Measurements from ENCODE around the gene SUN1. TPM values are rescaled to one million over a fixed set of nuclear protein-coding genes. Genes with fewer than 3 reads are reported as not detected.
"Not testable (repeated sequence)": the region's sequence is repeated elsewhere in the genome, so short reads cannot be mapped to it uniquely, and the experiment has no call there.

SUN1 gene
- total RNA-seq, 1 experiment from 2014 or later = 130 TPM

DNA sequence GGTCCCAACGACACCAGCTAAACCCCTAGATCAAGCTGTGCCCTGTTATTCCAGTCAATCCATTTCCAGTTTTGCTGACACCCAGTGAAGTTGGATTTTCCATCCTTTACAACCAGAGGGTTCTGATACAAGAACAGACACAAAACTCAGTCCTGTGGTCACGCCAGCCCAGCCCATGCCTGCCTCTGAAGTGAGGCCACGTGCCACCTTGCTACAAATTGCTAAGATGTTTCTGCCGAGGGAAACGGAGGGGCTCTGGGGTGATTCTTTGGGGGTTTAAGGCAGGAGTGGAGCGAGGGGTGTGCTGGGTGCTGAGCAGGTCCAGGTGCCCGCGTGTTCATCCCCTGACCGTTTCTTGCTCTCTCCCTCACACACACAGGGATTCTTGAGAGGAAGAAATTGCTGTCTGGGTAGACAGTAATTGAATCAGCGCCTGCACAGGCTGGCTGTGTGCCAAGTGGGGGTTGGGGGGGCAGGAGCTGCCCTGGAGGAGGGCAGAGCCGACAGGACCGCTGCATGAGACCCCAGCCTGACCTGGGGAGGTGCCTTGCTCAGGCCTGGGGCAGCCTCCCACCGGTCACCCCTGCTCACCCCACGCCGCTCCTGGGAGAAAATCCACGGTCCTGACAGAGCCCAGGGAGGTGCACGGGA, 84.1 kb downstream of the SUN1 start:
- DNase-seq (ENCODE audit: low read depth) = no peak

DNA sequence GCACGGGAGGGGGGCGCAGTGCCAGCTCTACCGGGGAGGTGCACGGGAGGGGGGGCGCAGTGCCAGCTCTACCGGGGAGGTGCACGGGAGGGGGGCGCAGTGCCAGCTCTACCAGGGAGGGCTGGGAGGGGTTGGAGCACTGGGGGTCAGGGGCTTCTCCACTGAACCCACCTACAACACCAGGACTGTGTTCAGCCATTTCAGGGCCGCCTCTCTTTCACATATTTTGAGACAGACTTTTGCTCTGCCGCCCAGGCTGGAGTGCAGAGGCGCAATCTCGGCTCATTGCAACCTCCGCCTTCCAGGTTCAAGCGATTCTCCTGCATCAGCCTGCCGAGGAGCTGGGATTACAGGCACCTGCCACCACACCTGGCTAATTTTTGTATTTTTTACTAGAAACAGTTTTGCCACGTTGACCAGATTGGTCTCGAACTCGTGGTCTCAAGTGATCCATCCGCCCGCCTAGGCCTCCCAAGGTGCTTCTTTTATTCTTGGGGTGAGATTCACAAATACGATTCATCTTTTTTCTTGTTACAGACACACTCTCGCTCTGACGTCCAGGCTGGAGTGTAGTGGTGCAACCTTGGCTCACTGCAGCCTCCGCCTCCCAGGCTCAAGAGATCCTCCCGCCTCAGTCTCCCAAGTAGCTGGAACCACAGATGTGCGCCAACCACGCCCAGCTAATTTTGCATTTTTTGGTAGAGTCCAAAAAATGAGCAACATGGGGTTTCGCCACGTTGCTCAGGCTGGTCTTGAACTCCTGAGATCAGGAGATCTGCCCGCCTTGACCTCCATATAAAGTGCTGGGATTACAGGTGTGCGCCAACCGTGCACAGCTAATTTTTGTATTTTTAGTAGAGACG, 85.2 kb downstream of the SUN1 start:
- no peak for DNase-seq (ENCODE audit: low read depth)

DNA sequence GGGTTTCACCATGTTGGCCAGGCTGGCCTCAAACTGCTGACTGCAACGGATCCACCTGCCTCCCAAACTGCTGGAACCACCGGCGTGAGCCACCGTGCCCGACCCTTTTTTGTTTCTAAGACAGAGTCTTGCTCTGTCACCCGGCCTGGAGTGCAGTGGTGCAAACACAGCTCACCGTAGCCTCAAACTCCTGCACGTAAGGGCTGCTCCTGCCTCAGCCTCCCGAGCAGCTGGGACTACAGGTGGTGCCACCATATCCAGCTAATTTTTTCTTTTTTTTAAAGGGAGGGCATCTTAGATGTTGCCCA, 85.8 kb downstream of the SUN1 start:
- DNase-seq (ENCODE audit: low read depth) = no peak

DNA sequence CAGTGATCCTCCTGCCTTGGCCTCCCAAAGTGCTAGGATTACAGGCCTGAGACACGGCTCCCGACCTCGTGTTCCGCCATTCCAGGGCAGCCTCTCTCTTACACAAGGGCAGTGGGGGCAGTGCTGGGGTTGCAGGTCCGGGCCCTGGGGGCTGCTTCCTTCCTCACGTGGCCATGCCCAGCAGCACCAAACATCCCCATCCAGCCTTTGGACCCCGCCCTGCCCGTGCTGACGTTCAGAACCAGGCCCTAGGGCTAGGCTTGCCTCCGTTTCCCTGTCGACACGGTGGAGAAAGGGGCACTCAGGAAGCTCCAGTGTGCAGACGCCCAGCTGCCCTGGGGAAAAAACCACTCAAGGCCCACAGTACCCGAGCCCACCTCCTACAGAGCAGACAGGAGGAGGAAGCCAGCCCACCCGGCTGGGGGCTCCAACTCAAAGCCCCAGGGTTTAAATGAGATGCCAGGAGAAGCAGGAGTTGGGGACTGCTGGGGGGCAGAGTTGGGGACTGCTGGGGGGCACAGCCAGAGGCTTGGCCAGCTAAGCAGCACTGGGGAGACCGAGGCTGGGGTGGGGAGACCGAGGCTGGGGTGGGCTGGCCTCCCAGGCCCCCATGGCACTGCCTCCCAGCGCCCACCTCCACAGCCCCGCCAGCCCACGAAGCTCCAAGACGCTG, 86.3 kb downstream of the SUN1 start:
- no peak for DNase-seq (ENCODE audit: low read depth)

DNA sequence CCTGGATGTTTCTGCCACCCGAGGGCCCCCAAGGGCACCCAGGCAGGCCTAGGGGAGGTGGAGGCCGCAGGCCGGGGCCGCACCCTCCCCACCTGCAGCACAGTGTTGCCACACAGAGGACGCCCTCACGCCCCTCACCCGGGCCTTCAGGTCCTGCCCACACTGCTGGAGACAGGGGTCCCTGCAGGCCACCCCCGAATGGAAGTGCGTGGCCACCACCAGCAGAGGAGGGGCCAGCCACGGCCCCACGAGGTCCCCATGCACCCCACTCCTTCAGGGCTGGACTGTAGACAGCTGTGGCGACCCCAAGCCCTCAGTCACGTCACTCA, 86.8 kb downstream of the SUN1 start:
- DNase-seq (ENCODE audit: low read depth) = no peak

DNA sequence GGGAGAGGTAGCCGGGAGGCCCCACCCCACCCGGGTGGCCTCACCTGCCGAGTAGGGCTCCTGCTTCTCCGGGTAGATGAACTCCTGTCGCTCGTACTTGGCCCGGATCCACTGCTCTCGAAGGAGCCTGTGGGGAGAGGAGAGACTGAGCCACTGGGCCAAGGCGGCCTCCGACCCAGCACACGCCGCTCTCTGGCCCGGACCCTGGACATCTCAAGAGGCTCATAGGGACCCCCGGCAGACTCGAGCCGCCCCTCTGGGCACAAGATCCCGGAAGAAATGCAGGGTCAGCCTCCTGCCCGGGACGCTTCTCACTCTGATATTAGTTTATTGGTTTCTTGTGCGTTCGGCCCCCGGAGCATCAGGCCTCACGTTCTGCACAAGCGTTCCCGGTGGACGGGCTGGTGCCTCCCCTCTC, 87.7 kb downstream of the SUN1 start:
- no peak for DNase-seq (ENCODE audit: low read depth)

DNA sequence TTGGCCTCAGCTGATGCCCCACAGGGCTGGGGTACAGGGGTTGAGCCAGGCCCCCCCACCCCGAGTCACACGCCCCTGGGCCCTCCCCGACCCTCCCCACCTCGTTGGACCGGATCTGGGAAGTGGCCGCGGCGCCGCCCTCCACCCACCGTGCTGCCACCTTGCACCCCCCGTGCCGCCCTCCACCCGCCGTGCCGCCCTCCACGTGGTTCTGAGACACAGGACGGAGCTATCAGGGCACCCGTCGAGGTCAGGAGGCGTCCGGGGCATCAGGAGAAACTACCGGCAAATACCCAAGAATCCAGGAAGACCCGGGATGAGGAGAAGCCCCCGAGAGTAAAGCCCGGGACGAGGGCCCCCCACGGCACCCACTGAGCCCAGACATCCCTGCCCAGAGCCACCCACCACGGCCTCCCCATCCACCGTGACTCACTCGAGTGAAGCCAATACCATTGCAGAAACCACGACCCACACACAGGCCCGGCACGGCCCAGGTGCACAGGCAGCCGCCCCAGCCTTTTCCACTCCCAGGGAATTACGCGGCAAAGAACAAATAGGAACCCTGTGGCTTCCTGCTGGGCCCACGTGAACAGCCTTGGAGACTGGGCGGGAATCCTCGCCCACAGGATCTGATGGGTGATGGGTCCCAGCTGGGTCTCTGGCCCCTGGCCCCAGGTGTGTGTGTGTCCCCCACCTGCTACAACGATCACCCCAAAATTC, 88.2 kb downstream of the SUN1 start:
- DNase-seq (ENCODE audit: low read depth) = no peak

DNA sequence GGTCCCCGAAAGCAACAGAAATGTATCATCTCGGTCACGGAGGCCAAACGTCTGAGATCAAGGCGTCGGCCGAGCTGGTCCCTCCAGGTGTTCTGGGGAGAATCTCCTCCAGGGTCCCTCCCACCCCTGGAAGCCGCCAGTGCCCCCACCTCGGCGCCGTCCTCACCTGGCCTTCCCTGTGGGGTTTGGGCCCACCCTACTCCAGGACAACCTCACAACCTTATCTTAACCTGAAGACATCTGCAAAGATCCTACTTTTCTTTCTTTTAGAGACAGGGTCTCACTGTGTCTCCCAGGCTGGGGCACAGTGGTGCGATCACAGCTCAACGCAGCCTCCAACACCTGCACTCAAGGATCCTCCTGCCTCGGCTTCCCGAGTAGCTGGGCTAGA, 88.8 kb downstream of the SUN1 start:
- no peak for DNase-seq (ENCODE audit: low read depth)

DNA sequence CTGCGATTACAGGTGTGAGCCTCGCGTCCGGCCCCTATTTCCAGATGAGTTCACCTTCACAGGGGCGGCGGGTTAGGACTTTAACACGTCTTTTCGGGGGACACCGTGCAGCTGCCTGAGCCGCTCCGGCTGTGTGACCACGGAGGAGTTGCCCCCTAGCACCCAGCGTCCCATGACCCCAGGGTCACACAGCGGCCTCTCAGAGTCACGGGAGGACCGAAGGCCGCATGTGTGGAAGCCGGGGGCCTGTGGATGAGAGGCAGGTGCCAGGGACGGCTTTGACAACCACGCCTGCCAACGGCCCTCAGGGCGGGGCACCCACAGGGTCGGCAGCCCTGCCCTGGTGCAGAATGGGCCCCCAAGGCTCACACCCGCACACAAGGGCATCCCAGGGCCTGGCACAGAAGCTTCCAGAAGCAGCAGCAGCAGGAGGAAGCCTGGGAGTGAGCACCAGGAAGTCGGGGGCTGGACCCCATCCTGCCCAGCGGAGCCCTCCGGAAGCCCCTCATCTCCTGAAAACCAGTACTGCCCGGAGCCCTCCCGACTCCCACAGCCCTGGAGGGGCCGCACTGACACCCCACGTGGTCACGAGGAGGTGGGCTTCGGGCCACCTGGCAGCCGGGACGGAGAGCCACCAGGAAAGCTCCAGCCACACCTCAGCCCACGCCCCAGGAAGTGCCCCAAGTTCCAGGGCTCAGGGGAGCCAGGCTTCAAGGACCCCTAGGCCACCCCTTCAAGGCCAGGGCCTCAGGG, 89.5 kb downstream of the SUN1 start:
- no peak for DNase-seq (ENCODE audit: low read depth)

DNA sequence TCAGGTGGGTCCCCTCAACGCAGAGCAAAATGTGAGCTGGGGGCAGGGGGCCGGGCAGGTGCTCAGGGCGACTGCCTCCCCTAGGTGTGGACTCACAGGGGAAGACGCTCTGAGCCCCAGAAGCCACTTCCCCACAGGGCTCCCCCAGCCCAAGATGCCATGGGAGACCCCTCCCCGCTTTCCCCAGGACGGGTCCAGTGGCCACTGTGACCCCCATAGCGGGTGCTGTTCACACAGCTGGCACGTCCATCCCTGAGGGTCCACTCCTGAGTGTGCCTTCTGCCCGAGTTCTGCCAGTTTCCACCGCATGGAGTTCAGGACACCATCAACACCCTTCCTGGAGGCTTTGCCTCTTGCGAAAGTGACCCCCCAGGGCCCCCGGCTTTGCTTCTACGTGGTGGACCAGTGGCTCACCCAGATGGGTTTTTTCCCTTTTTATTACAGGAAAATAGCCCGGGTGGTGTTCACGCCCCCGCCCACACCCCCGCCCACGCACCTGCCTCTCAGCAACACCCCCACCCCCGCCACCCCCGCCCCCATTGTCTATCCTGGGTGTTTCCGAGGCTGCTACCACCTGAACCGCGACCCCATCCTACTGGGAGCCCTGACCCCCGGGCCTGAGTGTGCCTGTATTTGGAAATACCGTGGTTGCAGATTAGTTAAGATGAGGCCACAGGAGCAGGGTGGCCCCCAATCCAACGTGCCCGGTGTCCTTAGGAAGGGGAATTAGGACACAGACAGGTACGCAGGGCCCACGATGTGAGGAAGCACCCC, 90.2 kb downstream of the SUN1 start:
- no peak for DNase-seq (ENCODE audit: low read depth)

DNA sequence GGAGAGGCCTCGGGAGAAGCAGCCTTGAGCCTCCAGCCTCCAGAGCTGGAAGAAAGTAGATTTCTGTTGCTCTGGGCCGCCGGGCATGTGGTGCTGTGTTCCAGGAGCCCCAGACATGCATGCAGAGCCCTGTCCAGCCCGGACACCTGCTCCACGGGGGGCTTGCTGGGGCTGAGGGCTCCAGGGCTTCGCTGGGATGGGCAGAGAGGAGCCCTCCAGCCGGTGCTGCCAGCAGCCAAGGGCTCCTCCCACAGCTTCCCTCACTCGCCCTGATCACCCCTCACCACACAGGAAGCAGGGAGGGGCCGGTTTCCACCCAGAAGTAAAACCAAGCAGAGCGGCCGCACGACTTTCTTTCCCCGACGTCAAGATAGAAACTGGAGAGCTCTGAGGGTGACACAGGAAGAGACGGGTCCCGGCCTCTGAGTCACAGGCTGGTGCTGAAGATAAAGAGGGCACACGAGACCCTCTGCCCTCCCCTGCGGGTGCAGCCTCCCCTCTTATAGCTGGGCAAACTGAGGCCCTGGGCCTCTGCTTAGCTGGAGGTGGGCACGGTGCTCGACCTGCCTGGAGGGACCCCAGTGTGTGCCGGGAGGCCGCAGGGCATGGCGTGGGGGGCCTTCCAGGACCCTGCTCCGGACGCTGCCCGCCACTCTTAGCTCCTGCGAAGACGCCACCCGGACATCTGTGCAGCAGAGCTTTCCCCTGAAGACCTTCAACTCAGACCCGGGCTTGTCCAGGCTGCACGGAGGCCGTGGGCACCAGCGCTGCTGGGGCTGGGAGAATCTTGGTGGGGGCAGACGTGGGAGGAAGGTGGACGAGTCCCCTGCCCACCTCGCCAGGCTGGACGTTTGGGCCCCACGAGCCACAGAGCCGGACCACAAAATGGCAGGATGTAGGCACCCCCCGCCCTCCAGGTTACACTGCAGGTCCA, 91.1 kb downstream of the SUN1 start:
- peak; percentile 81 for DNase-seq (ENCODE audit: low read depth)

DNA sequence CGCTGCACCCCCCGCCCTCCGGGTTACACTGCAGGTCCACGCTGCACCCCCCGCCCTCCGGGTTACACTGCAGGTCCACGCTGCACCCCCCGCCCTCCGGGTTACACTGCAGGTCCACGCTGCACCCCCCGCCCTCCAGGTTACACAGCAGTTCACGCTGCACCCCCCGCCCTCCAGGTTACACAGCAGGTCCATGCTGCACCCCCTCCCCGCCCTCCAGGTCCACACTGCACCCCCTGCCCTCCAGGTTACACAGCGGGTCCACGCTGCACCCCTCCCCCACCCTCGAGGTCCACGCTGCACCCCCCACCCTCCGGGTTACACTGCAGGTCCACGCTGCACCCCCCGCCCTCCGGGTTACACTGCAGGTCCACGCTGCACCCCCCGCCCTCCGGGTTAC, 91.8 kb downstream of the SUN1 start:
- not testable (repeated sequence) for DNase-seq (ENCODE audit: low read depth)

Other genes starting within 250 kb of the SUN1 start
- 70.9 and 82.8 TPM in 2 replicates for gene DNAAF5, start 105.8 kb upstream of the SUN1 start, total RNA-seq (2014; rRNA removed; shearing (Covaris generic))
- 18.6 and 27.2 TPM in 2 replicates for gene PRKAR1B, start 105.2 kb upstream of the SUN1 start, total RNA-seq (2014; rRNA removed; shearing (Covaris generic))
- 48.0 and 51.0 TPM in 2 replicates for gene GET4, start 44.1 kb downstream of the SUN1 start, total RNA-seq (2014; rRNA removed; shearing (Covaris generic))
- gene ADAP1, start 122.2 kb downstream of the SUN1 start, total RNA-seq (2014; rRNA removed; shearing (Covaris generic)) = 1.6 and 2.3 TPM in 2 replicates
- gene COX19, start 143.1 kb downstream of the SUN1 start, total RNA-seq (2014; rRNA removed; shearing (Covaris generic)) = 7.0 and 9.6 TPM in 2 replicates
- not detected in 2 replicates for gene CYP2W1, start 150.7 kb downstream of the SUN1 start, total RNA-seq (2014; rRNA removed; shearing (Covaris generic))
- gene GPR146, start 212.1 kb downstream of the SUN1 start, total RNA-seq (2014; rRNA removed; shearing (Covaris generic)) = 1.1 and 1.9 TPM in 2 replicates